IMR-90 (cell line): ENCODE measurements around the gene SAG.

Experiments used
- CEBPB ChIP-seq: IDR thresholded peaks from 2 replicates; pipeline ENCODE4 v1.6.1; 2012; ENCODE audit warnings: low read depth, low read length, improper control_type of control experiment
- MAZ ChIP-seq: IDR thresholded peaks from 2 replicates; pipeline ENCODE4 v1.6.1; 2012; ENCODE audit warnings: low read depth, mild to moderate bottlenecking, low read length, improper control_type of control experiment, moderate library complexity, borderline replicate concordance
- POLR2A ChIP-seq: IDR thresholded peaks from 2 replicates; pipeline ENCODE4 v1.6.1; 2012; ENCODE audit warnings: mild to moderate bottlenecking, low read depth, low read length
- RAD21 ChIP-seq: IDR thresholded peaks from 2 replicates; pipeline ENCODE4 v1.6.1; 2012; ENCODE audit warnings: low read length, improper control_type of control experiment
- RFX5 ChIP-seq: IDR thresholded peaks from 2 replicates; pipeline ENCODE4 v1.8.0; 2012; ENCODE audit warnings: low read depth, mild to moderate bottlenecking, low read length, moderate library complexity
- TF ChIP-seq, protein P1 (sequence below): conservative IDR thresholded peaks from 2 replicates; pipeline ENCODE4 v1.5.1; 2012; ENCODE audit warnings: mild to moderate bottlenecking, low read depth, low read length, improper control_type of control experiment
- TF ChIP-seq, protein P2 (sequence below): fragments of 150-350 bp; IDR thresholded peaks from 2 replicates; pipeline ENCODE4 v1.6.1; 2016; ENCODE audit warnings: low read depth, mild to moderate bottlenecking, low read length, moderate library complexity, borderline replicate concordance

DNA sequence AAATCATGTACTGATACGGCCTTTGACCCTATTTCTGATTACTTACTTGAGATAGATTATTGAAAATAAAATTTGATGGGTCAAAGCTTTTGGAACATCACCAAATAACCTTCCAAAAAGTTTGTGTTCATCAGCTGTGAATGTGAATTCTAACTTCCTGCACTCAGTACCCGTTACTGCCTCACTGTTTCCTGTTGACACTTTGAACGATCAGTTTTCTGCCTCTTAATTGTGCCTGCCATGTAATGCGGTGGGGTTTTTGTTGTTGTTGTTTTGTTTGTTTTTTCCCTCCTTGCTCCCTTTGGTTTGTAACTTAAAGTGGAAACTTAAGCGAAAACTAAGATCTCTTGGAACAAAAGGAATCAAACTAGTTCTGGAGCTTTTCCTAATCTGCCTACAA, 37.2 kb upstream of the SAG start:
- TF ChIP-seq RAD21 (no peak), POLR2A (no peak), CEBPB (no peak), RFX5 (no peak), MAZ (no peak)
- TF ChIP-seq, protein P1, sequence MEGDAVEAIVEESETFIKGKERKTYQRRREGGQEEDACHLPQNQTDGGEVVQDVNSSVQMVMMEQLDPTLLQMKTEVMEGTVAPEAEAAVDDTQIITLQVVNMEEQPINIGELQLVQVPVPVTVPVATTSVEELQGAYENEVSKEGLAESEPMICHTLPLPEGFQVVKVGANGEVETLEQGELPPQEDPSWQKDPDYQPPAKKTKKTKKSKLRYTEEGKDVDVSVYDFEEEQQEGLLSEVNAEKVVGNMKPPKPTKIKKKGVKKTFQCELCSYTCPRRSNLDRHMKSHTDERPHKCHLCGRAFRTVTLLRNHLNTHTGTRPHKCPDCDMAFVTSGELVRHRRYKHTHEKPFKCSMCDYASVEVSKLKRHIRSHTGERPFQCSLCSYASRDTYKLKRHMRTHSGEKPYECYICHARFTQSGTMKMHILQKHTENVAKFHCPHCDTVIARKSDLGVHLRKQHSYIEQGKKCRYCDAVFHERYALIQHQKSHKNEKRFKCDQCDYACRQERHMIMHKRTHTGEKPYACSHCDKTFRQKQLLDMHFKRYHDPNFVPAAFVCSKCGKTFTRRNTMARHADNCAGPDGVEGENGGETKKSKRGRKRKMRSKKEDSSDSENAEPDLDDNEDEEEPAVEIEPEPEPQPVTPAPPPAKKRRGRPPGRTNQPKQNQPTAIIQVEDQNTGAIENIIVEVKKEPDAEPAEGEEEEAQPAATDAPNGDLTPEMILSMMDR: no peak
- TF ChIP-seq, protein P2, sequence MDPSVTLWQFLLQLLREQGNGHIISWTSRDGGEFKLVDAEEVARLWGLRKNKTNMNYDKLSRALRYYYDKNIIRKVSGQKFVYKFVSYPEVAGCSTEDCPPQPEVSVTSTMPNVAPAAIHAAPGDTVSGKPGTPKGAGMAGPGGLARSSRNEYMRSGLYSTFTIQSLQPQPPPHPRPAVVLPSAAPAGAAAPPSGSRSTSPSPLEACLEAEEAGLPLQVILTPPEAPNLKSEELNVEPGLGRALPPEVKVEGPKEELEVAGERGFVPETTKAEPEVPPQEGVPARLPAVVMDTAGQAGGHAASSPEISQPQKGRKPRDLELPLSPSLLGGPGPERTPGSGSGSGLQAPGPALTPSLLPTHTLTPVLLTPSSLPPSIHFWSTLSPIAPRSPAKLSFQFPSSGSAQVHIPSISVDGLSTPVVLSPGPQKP: no peak
